ENCODE results near the gene CRYBA1. TPM values are rescaled to one million over a fixed set of nuclear protein-coding genes. Genes with fewer than 3 reads are reported as not detected.
"Not testable (repeated sequence)": the region's sequence is repeated elsewhere in the genome, so short reads cannot be mapped to it uniquely, and the experiment has no call there.

Gene CRYBA1
- total RNA-seq, 1 donor, result not detected

- peak in 1 of 3 donors; percentile 51 for DNase-seq (ENCODE audit: low read depth in 2 of 3, low spot score in 2 of 3)
These were observed 9.1 kb upstream of the CRYBA1 start for GRCh38 chr17:29237476-29238132.

GRCh38 chr17:29238133-29238850 is 8.4 kb upstream of the CRYBA1 start:
- DNase-seq (ENCODE audit: low read depth in 2 of 3, low spot score in 2 of 3), result no peak

- DNase-seq (ENCODE audit: low read depth in 2 of 3, low spot score in 2 of 3), result no peak
These were observed 6.2 kb upstream of the CRYBA1 start for GRCh38 chr17:29240477-29240876.

- peak in 2 of 3 donors; percentile 15 to 36 for DNase-seq (ENCODE audit: low read depth in 2 of 3, low spot score in 2 of 3)
These were observed 5.4 kb upstream of the CRYBA1 start for GRCh38 chr17:29240968-29241963.

- DNase-seq (ENCODE audit: low read depth in 2 of 3, low spot score in 2 of 3), result no peak
These were observed 4.6 kb upstream of the CRYBA1 start for GRCh38 chr17:29242051-29242450.

GRCh38 chr17:29242790-29243189 is 3.9 kb upstream of the CRYBA1 start:
- DNase-seq (ENCODE audit: low read depth in 2 of 3, low spot score in 2 of 3), result no peak

- peak in 2 of 3 donors; percentile 21 to 33 for DNase-seq (ENCODE audit: low read depth in 2 of 3, low spot score in 2 of 3)
These were observed 2.9 kb upstream of the CRYBA1 start for GRCh38 chr17:29243792-29244191.

GRCh38 chr17:29245401-29245800 is 1.3 kb upstream of the CRYBA1 start:
- DNase-seq (ENCODE audit: low read depth in 2 of 3, low spot score in 2 of 3), result no peak

- DNase-seq (ENCODE audit: low read depth in 2 of 3, low spot score in 2 of 3), result no peak
These were observed 560 bp downstream of the CRYBA1 start for GRCh38 chr17:29247219-29247618.

- DNase-seq (ENCODE audit: low read depth in 2 of 3, low spot score in 2 of 3), result no peak
These were observed 2.2 kb downstream of the CRYBA1 start for GRCh38 chr17:29248845-29249244.

GRCh38 chr17:29250666-29251065 is 4.0 kb downstream of the CRYBA1 start:
- no peak for DNase-seq (ENCODE audit: low read depth in 2 of 3, low spot score in 2 of 3)

GRCh38 chr17:29251184-29251583 is 4.5 kb downstream of the CRYBA1 start:
- no peak for DNase-seq (ENCODE audit: low read depth in 2 of 3, low spot score in 2 of 3)

GRCh38 chr17:29252101-29252791 is 5.6 kb downstream of the CRYBA1 start:
- peak in 2 of 3 donors; percentile 28 to 56 for DNase-seq (ENCODE audit: low read depth in 2 of 3, low spot score in 2 of 3)

GRCh38 chr17:29253037-29253436 is 6.4 kb downstream of the CRYBA1 start:
- no peak for DNase-seq (ENCODE audit: low read depth in 2 of 3, low spot score in 2 of 3)

- DNase-seq (ENCODE audit: low read depth in 2 of 3, low spot score in 2 of 3), result no peak
These were observed 9.4 kb downstream of the CRYBA1 start for GRCh38 chr17:29255926-29256522.

GRCh38 chr17:29256735-29257466 is 10.2 kb downstream of the CRYBA1 start:
- no peak for DNase-seq (ENCODE audit: low read depth in 2 of 3, low spot score in 2 of 3)

- no peak for DNase-seq (ENCODE audit: low read depth in 2 of 3, low spot score in 2 of 3)
These were observed 11.1 kb downstream of the CRYBA1 start for GRCh38 chr17:29257756-29258155.

GRCh38 chr17:29263916-29264315 is 17.3 kb downstream of the CRYBA1 start:
- no peak for DNase-seq (ENCODE audit: low read depth in 2 of 3, low spot score in 2 of 3)

- DNase-seq (ENCODE audit: low read depth in 2 of 3, low spot score in 2 of 3), result not testable (repeated sequence)
These were observed 25.3 kb downstream of the CRYBA1 start for GRCh38 chr17:29271980-29272379.

Data from hematopoietic multipotent progenitor cell (in vitro differentiated cells).